HCT116 (cell line): ENCODE results near the gene RIMBP2. TPM values are rescaled to one million over a fixed set of nuclear protein-coding genes. Genes with fewer than 3 reads are reported as not detected.

Experiments used
- ATAC-seq: fragments of 200-7000 bp; cut with Tn5 transposase; 2 replicates; pipeline ENCODE4 v1.9.1; 2020; ENCODE audit warnings: mild to moderate bottlenecking, moderate library complexity
- BruUV-seq: library from RNA; stranded (reverse); fragments of 400-500 nt; replicated peaks from 2 replicates; lab custom pipeline; 2021; lab: Mats Ljungman, UMichigan
- CTCF ChIA-PET: fragments of 300-600 bp; sonication (Branson Sonifier 250); formaldehyde crosslinking; loops from one replicate; lab custom pipeline; 2021; ENCODE audit warnings: antibody characterized with exemption; lab: Charles Lee
- POLR2A ChIA-PET: fragments of 300-600, 350-600 bp; sonication (Branson Sonifier 250); formaldehyde crosslinking; loops from one replicate; lab custom pipeline; 2021; ENCODE audit warnings: antibody characterized with exemption; lab: Charles Lee
- RAD21 ChIA-PET, 2 experiments: fragments of 300-600 bp; sonication (Branson Sonifier 250); formaldehyde crosslinking; loops; one replicate each; lab custom pipeline; 2023; ENCODE audit warnings: low total read pairs in 2 of 2; ENCODE audit not compliant: uncharacterized antibody in 2 of 2, unreplicated experiment in 2 of 2, low non-redundant PET in 1 of 2; lab: Charles Lee
- DNase-seq: peaks from one replicate; pipeline ENCODE4 v3.0.0-alpha.2; 2010; ENCODE audit warnings: low read depth, low spot score
- H2AFZ ChIP-seq: fragments of 200-600 bp; shearing (Covaris generic), sonication (generic); 2 replicates; pipeline ENCODE4 v1.6.1; 2017; ENCODE audit warnings: low read depth, mixed run types, mixed read lengths, antibody characterized with exemption, low read length; ENCODE audit not compliant: poor library complexity, severe bottlenecking
- H3K27ac ChIP-seq: 2 replicates; pipeline ENCODE4 v1.5.1; 2012; ENCODE audit warnings: low read depth, low read length
- H3K27me3 ChIP-seq: fragments of 200-600 bp; sonication (generic); 2 replicates; pipeline ENCODE4 v1.6.1; 2016; ENCODE audit warnings: mixed run types, low read length, mixed read lengths; ENCODE audit not compliant: insufficient read depth
- H3K36me3 ChIP-seq, 2 experiments: fragments of 200-500 bp in 1 of 2; fragments of 200-600 bp in 1 of 2; sonication (Bioruptor generic) in 1 of 2; sonication (generic) in 1 of 2; 2 replicates each; pipeline versions ENCODE4 v1.5.1 to v1.6.1; 2014 to 2016; ENCODE audit warnings: low read length in 2 of 2, inconsistent platforms in 1 of 2, mixed read lengths in 1 of 2, mixed run types in 1 of 2; ENCODE audit not compliant: insufficient read depth in 2 of 2, control insufficient read depth in 1 of 2
- H3K4me1 ChIP-seq, 2 experiments: fragments of 200-600 bp in 1 of 2; sonication (generic) in 1 of 2; 2 replicates each; pipeline versions ENCODE4 v1.5.1 to v1.6.1; 2012 to 2017; ENCODE audit warnings: low read length in 2 of 2, inconsistent platforms in 1 of 2, mild to moderate bottlenecking in 1 of 2, mixed read lengths in 1 of 2, mixed run types in 1 of 2, moderate library complexity in 1 of 2; ENCODE audit not compliant: insufficient read depth in 2 of 2, control insufficient read depth in 1 of 2
- H3K4me2 ChIP-seq: fragments of 200-600 bp; sonication (generic); 2 replicates; pipeline ENCODE4 v1.6.1; 2017; ENCODE audit warnings: mixed run types, low read length, mixed read lengths
- H3K4me3 ChIP-seq, 2 experiments: fragments of 200-600 bp in 1 of 2; sonication (generic) in 1 of 2; replicated peaks in 1 of 2; 2 replicates each; pipeline ENCODE4 v1.5.1; 2011 to 2016; ENCODE audit warnings: low read length in 2 of 2, control low read depth in 1 of 2, low read depth in 1 of 2, mild to moderate bottlenecking in 1 of 2, mixed read lengths in 1 of 2, mixed run types in 1 of 2
- H3K79me2 ChIP-seq: fragments of 200-600 bp; sonication (generic); 2 replicates; pipeline ENCODE4 v1.6.1; 2017; ENCODE audit warnings: mild to moderate bottlenecking, mixed run types, low read length, moderate library complexity, mixed read lengths; ENCODE audit not compliant: insufficient read depth
- H3K9ac ChIP-seq: fragments of 200-600 bp; sonication (generic); 2 replicates; pipeline ENCODE4 v1.6.1; 2016; ENCODE audit warnings: low read length, mixed read lengths
- H3K9me2 ChIP-seq: fragments of 200-600 bp; sonication (generic), shearing (Covaris generic); 2 replicates; pipeline ENCODE4 v1.6.1; 2017; ENCODE audit warnings: mixed run types, mild to moderate bottlenecking, moderate library complexity; ENCODE audit not compliant: insufficient read depth
- H3K9me3 ChIP-seq, 2 experiments: fragments of 200-500 bp in 1 of 2; fragments of 200-600 bp in 1 of 2; sonication (Bioruptor generic) in 1 of 2; sonication (generic) in 1 of 2; 2 replicates each; pipeline ENCODE4 v1.6.1; 2014 to 2017; ENCODE audit warnings: low read length in 2 of 2, mixed read lengths in 2 of 2, inconsistent platforms in 1 of 2, low read depth in 1 of 2, mild to moderate bottlenecking in 1 of 2, mixed run types in 1 of 2, moderate library complexity in 1 of 2; ENCODE audit not compliant: control insufficient read depth in 1 of 2, insufficient read depth in 1 of 2
- H4K20me1 ChIP-seq: fragments of 200-600 bp; sonication (generic), shearing (Covaris generic); 2 replicates; pipeline ENCODE4 v1.6.1; 2017; ENCODE audit warnings: mixed run types, mild to moderate bottlenecking, moderate library complexity; ENCODE audit not compliant: insufficient read depth
- CBX3 ChIP-seq: IDR thresholded peaks from 2 replicates; pipeline ENCODE4 v1.6.1; 2012; ENCODE audit warnings: low read depth
- CTCF ChIP-seq, 3 experiments: fragments of 200-600 bp in 1 of 3; sonication (generic) in 1 of 3; IDR thresholded peaks in 2 of 3; conservative IDR thresholded peaks in 1 of 3; 2 replicates each; pipeline ENCODE4 v1.5.1; 2012 to 2017; ENCODE audit warnings: low read depth in 2 of 3, low read length in 2 of 3, antibody characterized with exemption in 1 of 3, borderline replicate concordance in 1 of 3, control low read depth in 1 of 3, mild to moderate bottlenecking in 1 of 3, mixed read lengths in 1 of 3, mixed run types in 1 of 3, moderate library complexity in 1 of 3; ENCODE audit not compliant: insufficient read depth in 1 of 3
- EGR1 ChIP-seq: IDR thresholded peaks from 2 replicates; pipeline ENCODE4 v1.6.1; 2012; ENCODE audit warnings: low read depth
- ELF1 ChIP-seq: IDR thresholded peaks from 2 replicates; pipeline ENCODE4 v1.6.1; 2012; ENCODE audit warnings: low read depth, borderline replicate concordance
- EZH2phosphoT487 ChIP-seq: fragments of 200-600 bp; IDR thresholded peaks from 2 replicates; pipeline ENCODE4 v1.6.1; 2018; ENCODE audit warnings: antibody characterized with exemption, borderline replicate concordance
- JUND ChIP-seq: IDR thresholded peaks from 2 replicates; pipeline ENCODE4 v1.6.1; 2012
- MAX ChIP-seq: IDR thresholded peaks from 2 replicates; pipeline ENCODE4 v1.6.1; 2012
- POLR2A ChIP-seq: IDR thresholded peaks from 2 replicates; pipeline ENCODE4 v1.7.0; 2011; ENCODE audit warnings: borderline replicate concordance; ENCODE audit not compliant: insufficient read depth, insufficient read length; ENCODE audit errors: extremely low read depth
- POLR2AphosphoS5 ChIP-seq: IDR thresholded peaks from 2 replicates; pipeline ENCODE4 v1.6.1; 2011; ENCODE audit warnings: mild to moderate bottlenecking, low read depth, low read length, moderate library complexity
- REST ChIP-seq: IDR thresholded peaks from 2 replicates; pipeline ENCODE4 v1.6.1; 2012; ENCODE audit warnings: low read depth
- YY1 ChIP-seq: IDR thresholded peaks from 2 replicates; pipeline ENCODE4 v1.6.1; 2011; ENCODE audit warnings: low read length, low read depth, moderate library complexity, mild to moderate bottlenecking; ENCODE audit not compliant: insufficient replicate concordance; ENCODE audit errors: extremely low read depth
- ZBTB33 ChIP-seq: IDR thresholded peaks from 2 replicates; pipeline ENCODE4 v1.6.1; 2011; ENCODE audit warnings: mild to moderate bottlenecking, low read length, moderate library complexity; ENCODE audit not compliant: insufficient replicate concordance; ENCODE audit errors: extremely low read depth
- ZFX ChIP-seq: fragments of 450-650 bp; IDR thresholded peaks from 2 replicates; pipeline ENCODE4 v1.6.1; 2017
- intact Hi-C: fragments of 100-400 bp; cut with micrococcal nuclease; formaldehyde crosslinking; loops from 2 replicates; pipeline ENCODE4 v1.10.0; 2022
- total RNA-seq: library from RNA; stranded (reverse); gene quantifications from one replicate; pipeline ENCODE4 v1.2.1, GENCODE V29; 2021; ENCODE audit not compliant: unreplicated experiment

The RIMBP2 gene
- total RNA-seq, 1 experiment from 2014 or later, result not detected

GRCh38 chr12:130490674-130491073, 225.4 kb downstream of the RIMBP2 start:
- no peak overlapping the region for H2AFZ ChIP-seq
- ATAC-seq (no peak), DNase-seq (no peak)
- H4K20me1 ChIP-seq, result no peaks in the 10 kb centered on the region
- H3K9me3 ChIP-seq, result no peaks in the 10 kb centered on the region
- no peak for TF ChIP-seq JUND
- TF ChIP-seq ZBTB33, result no peak
- POLR2A ChIA-PET, result no interaction called here
- no peaks in the 10 kb centered on the region for H3K4me1 ChIP-seq
- no TSS peak for BruUV-seq
- intact Hi-C loops, result no loop called here
- H3K9me2 ChIP-seq, result no peaks in the 10 kb centered on the region
- H3K27me3 ChIP-seq, result 0 out of 2 replicates have a peak, but pooled peaks cover 9% of the 10 kb centered on the region
- CTCF ChIA-PET, result no interaction called here
- H3K4me2 ChIP-seq, result no peak overlapping the region
- H3K27ac ChIP-seq, result no peak overlapping the region
- no peak overlapping the region for H3K9ac ChIP-seq
- H3K4me3 ChIP-seq, result no peak overlapping the region
- H3K36me3 ChIP-seq, result no peaks in the 10 kb centered on the region
- no peaks in the 10 kb centered on the region for H3K79me2 ChIP-seq
- RAD21 ChIA-PET, result no interaction called here

GRCh38 chr12:130489293-130489692, 226.8 kb downstream of the RIMBP2 start:
- ChIA-PET POLR2A (no interaction called here), RAD21 (no interaction called here)
- TF ChIP-seq CBX3 (no peak), MAX (no peak), POLR2AphosphoS5 (no peak), YY1 (no peak), EGR1 (no peak), ELF1 (no peak), POLR2A (no peak), JUND (no peak), EZH2phosphoT487 (no peak), REST (no peak), ZFX (no peak), CTCF (IDR thresholded peaks at IDR 0.05 in 2 of 3, conservative IDR thresholded peaks at IDR 0.05 in 1 of 3; ENCODE audit: borderline replicate concordance in 1 of 3, insufficient read depth in 1 of 3, low read depth in 2 of 3, low read length in 2 of 3) (no peak)

More at GRCh38 chr12:130489293-130489692, 226.8 kb downstream of the RIMBP2 start:
- Histone ChIP-seq H3K4me2 (no peak overlapping the region), H3K9me2 (no peaks in the 10 kb centered on the region), H3K27ac (no peak overlapping the region), H3K9me3 (no peaks in the 10 kb centered on the region), H3K36me3 (no peaks in the 10 kb centered on the region), H2AFZ (no peak overlapping the region), H3K4me3 (no peak overlapping the region), H3K27me3 (0 out of 2 replicates have a peak, but pooled peaks cover 9% of the 10 kb centered on the region), H4K20me1 (no peaks in the 10 kb centered on the region), H3K4me1 (no peaks in the 10 kb centered on the region), H3K9ac (no peak overlapping the region), H3K79me2 (no peaks in the 10 kb centered on the region)
- no TSS peak for BruUV-seq
- ATAC-seq, result no peak
- intact Hi-C loops, result no loop called here
- CTCF ChIA-PET, result no interaction called here
- no peak for DNase-seq
